22Rv1 (cell line): ENCODE measurements around the gene APC2.

Experiments
- CTCF ChIP-seq: fragments of 450-650 bp; IDR thresholded peaks from 2 replicates; pipeline ENCODE4 v1.5.1; 2017; ENCODE audit warnings: mild to moderate bottlenecking
- ZFX ChIP-seq: fragments of 450-650 bp; IDR thresholded peaks from 2 replicates; pipeline ENCODE4 v1.6.1; 2017; ENCODE audit warnings: antibody characterized with exemption, borderline replicate concordance

- TF ChIP-seq CTCF (no peak), ZFX (no peak)
These were observed 72.1 kb downstream of the APC2 start for GRCh38 chr19:1522061-1522460.
